Measurements from ENCODE around the gene CDC14B.
A peak's percentile ranks its signal among the peaks of the same experiment; 100 is the strongest.

Gene CDC14B

GRCh38 chr9:96482476-96482875 is 137.2 kb downstream of the CDC14B start:
- DNase-seq (ENCODE audit: low read depth): no peak

- no peak for DNase-seq (ENCODE audit: low read depth)
Observed at GRCh38 chr9:96480736-96481135, 138.9 kb downstream of the CDC14B start.

GRCh38 chr9:96478829-96479371 is 140.7 kb downstream of the CDC14B start:
- no peak for DNase-seq (ENCODE audit: low read depth)

- DNase-seq (ENCODE audit: low read depth): no peak
Observed at GRCh38 chr9:96476591-96476990, 143.1 kb downstream of the CDC14B start.

- DNase-seq (ENCODE audit: low read depth): no peak
Observed at GRCh38 chr9:96476013-96476412, 143.6 kb downstream of the CDC14B start.

- DNase-seq (ENCODE audit: low read depth): no peak
Observed at GRCh38 chr9:96467784-96468183, 151.9 kb downstream of the CDC14B start.

GRCh38 chr9:96464426-96464825 is 155.2 kb downstream of the CDC14B start:
- DNase-seq (ENCODE audit: low read depth): no peak

- DNase-seq (ENCODE audit: low read depth): no peak
Observed at GRCh38 chr9:96462541-96462940, 157.1 kb downstream of the CDC14B start.

GRCh38 chr9:96461336-96461735 is 158.3 kb downstream of the CDC14B start:
- DNase-seq (ENCODE audit: low read depth): no peak

GRCh38 chr9:96460882-96461281 is 158.8 kb downstream of the CDC14B start:
- no peak for DNase-seq (ENCODE audit: low read depth)

- DNase-seq (ENCODE audit: low read depth): no peak
Observed at GRCh38 chr9:96460470-96460869, 159.2 kb downstream of the CDC14B start.

- DNase-seq (ENCODE audit: low read depth): no peak
Observed at GRCh38 chr9:96459268-96460007, 160.2 kb downstream of the CDC14B start.

- no peak for DNase-seq (ENCODE audit: low read depth)
Observed at GRCh38 chr9:96458226-96458625, 161.4 kb downstream of the CDC14B start.

- no peak for DNase-seq (ENCODE audit: low read depth)
Observed at GRCh38 chr9:96457266-96457665, 162.4 kb downstream of the CDC14B start.

GRCh38 chr9:96453625-96454024 is 166.0 kb downstream of the CDC14B start:
- no peak for DNase-seq (ENCODE audit: low read depth)

GRCh38 chr9:96450613-96451528 is 168.8 kb downstream of the CDC14B start:
- peak; percentile 20 for DNase-seq (ENCODE audit: low read depth)

All from activated T-helper 1 cell treated with Interleukin-2 at 50 U/mL for 16 hours (primary cell).